Measurements from ENCODE around the gene MAVS. TPM values are rescaled to one million over a fixed set of nuclear protein-coding genes. Genes with fewer than 3 reads are reported as not detected.

MAVS gene
- total RNA-seq, 1 experiment from 2014 or later: 24.2 TPM

DNA sequence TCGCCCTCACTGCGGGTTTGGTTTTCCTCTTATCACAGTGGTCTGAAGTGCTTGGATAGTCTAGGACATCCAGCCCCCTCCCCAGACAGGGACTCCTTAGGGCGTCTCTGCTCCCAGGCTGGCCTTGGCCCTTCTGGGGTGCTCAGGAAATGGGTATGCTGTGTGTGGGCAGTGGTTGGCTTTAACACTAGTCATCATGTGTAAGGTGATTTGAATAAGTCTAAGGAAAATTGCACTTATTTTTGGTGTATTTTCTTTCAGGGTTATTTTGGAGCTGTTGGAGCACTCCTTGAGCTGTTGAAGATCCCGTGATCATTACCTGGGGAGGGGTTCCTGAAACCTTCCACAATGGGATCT is 76.3 kb downstream of the MAVS start:
- H3K4me1 ChIP-seq (ENCODE audit: insufficient read depth, low read length): peaks cover 6% of the 10 kb centered on the region; the same call in 1 of the 2 replicates
- H2BK15ac ChIP-seq (ENCODE audit: low read depth, low read length): no peak overlapping the region
- H2BK120ac ChIP-seq (ENCODE audit: low read depth, low read length, poor library complexity, severe bottlenecking): no peak overlapping the region
- H3K79me1 ChIP-seq (ENCODE audit: insufficient read depth, low read depth, low read length, poor library complexity, severe bottlenecking): peaks cover 4% of the 10 kb centered on the region
- H4K8ac ChIP-seq (replicated peaks; ENCODE audit: insufficient read length, low read depth, low read length): no peak overlapping the region
- Mint-ChIP-seq H3K27ac (peak overlapping the region in 1 of 3 experiments; percentile 79; a peak in 1 of 7 replicates), H3K36me3 (ENCODE audit: insufficient read depth in 1 of 3, low read depth in 3 of 3) (peaks cover 32 to 72% (median 61%) of the 10 kb centered on the region in 3 experiments), H3K9me3 (no peaks in the 10 kb centered on the region; a peak in 1 of 5 replicates), H3K4me3 (no peak overlapping the region), H3K4me1 (peaks cover 31 to 37% of the 10 kb centered on the region in 2 experiments), H3K27me3 (ENCODE audit: low read depth) (peaks cover 4% of the 10 kb centered on the region; the same call in 1 of the 2 replicates)
- H2BK20ac ChIP-seq (ENCODE audit: low read depth, low read length, poor library complexity, severe bottlenecking): no peak overlapping the region
- H3K4me2 ChIP-seq (ENCODE audit: insufficient read depth, insufficient read length, low read length): no peak overlapping the region
- no peak overlapping the region for H3K27ac ChIP-seq (ENCODE audit: insufficient read length, low read depth, low read length)
- no peak overlapping the region for H3K56ac ChIP-seq (ENCODE audit: insufficient read length, low read depth, low read length)
- no peak for DNase-seq
- no peak overlapping the region for H2BK12ac ChIP-seq (ENCODE audit: insufficient read length, low read depth, low read length)
- H4K91ac ChIP-seq (ENCODE audit: insufficient read length, low read depth, low read length): no peak overlapping the region
- H2AFZ ChIP-seq (ENCODE audit: low read length): no peak overlapping the region
- H3K14ac ChIP-seq (ENCODE audit: insufficient read depth, low read length): no peak overlapping the region
- no peaks in the 10 kb centered on the region for H3K23me2 ChIP-seq (ENCODE audit: insufficient read length, low read depth, low read length, poor library complexity, severe bottlenecking)
- H3K4ac ChIP-seq (ENCODE audit: low read depth, low read length): no peak overlapping the region
- H3K18ac ChIP-seq (ENCODE audit: insufficient read length, low read depth, low read length): no peak overlapping the region
- H2BK5ac ChIP-seq (ENCODE audit: insufficient read length, low read length): no peak overlapping the region
- peaks cover 5% of the 10 kb centered on the region for H4K20me1 ChIP-seq (ENCODE audit: control insufficient read depth, insufficient read depth, insufficient read length)
- H2AK5ac ChIP-seq (ENCODE audit: insufficient read length, low read length): no peak overlapping the region
- no peak overlapping the region for H4K5ac ChIP-seq (ENCODE audit: insufficient read length, low read depth, low read length)
- TF ChIP-seq, protein P1, sequence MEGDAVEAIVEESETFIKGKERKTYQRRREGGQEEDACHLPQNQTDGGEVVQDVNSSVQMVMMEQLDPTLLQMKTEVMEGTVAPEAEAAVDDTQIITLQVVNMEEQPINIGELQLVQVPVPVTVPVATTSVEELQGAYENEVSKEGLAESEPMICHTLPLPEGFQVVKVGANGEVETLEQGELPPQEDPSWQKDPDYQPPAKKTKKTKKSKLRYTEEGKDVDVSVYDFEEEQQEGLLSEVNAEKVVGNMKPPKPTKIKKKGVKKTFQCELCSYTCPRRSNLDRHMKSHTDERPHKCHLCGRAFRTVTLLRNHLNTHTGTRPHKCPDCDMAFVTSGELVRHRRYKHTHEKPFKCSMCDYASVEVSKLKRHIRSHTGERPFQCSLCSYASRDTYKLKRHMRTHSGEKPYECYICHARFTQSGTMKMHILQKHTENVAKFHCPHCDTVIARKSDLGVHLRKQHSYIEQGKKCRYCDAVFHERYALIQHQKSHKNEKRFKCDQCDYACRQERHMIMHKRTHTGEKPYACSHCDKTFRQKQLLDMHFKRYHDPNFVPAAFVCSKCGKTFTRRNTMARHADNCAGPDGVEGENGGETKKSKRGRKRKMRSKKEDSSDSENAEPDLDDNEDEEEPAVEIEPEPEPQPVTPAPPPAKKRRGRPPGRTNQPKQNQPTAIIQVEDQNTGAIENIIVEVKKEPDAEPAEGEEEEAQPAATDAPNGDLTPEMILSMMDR (conservative IDR thresholded peaks at IDR 0.05): no peak
- no peaks in the 10 kb centered on the region for H3K27me3 ChIP-seq (ENCODE audit: insufficient read depth, low read length)
- no peak overlapping the region for H3T11ph ChIP-seq (ENCODE audit: low read length)
- no peak overlapping the region for H3K23ac ChIP-seq (ENCODE audit: insufficient read length, low read depth, low read length)
- no peaks in the 10 kb centered on the region for H3K9me3 ChIP-seq (ENCODE audit: control insufficient read depth, low read depth, low read length)
- WGBS (ENCODE audit: extremely low coverage, insufficient read length, low lambda C conversion rate): no CpG with 5 or more reads among the region's 4 CpGs
- H3K9ac ChIP-seq (ENCODE audit: extremely low read depth, insufficient read length, low read length): no peak overlapping the region
- no peaks in the 10 kb centered on the region for H3K79me2 ChIP-seq (ENCODE audit: insufficient read depth, low read length)
